Duodenal mucosa (tissue), 2 donors: ENCODE measurements around the gene C3orf52.
A peak's percentile ranks its signal among the peaks of the same experiment; 100 is the strongest.
"Not testable (repeated sequence)": the region's sequence is repeated elsewhere in the genome, so short reads cannot be mapped to it uniquely, and the experiment has no call there.

Experiments used
- H3K27ac ChIP-seq: one replicate; pipeline ENCODE4 v1.7.0; 2013; ENCODE audit warnings: low read depth, low read length
- H3K27me3 ChIP-seq, 2 donors: one replicate each; pipeline ENCODE4 v1.7.0; 2013; ENCODE audit warnings: low read length in 2 of 2, control low read depth in 1 of 2; ENCODE audit not compliant: insufficient read depth in 2 of 2, control insufficient read depth in 1 of 2
- H3K36me3 ChIP-seq, 2 donors: one replicate each; pipeline ENCODE4 v1.7.0; 2013; ENCODE audit warnings: low read length in 2 of 2, control low read depth in 1 of 2; ENCODE audit not compliant: insufficient read depth in 2 of 2, control insufficient read depth in 1 of 2
- H3K4me1 ChIP-seq, 2 donors: one replicate each; pipeline ENCODE4 v1.7.0; 2013; ENCODE audit warnings: low read length in 2 of 2, control low read depth in 1 of 2; ENCODE audit not compliant: insufficient read depth in 2 of 2, control insufficient read depth in 1 of 2
- H3K4me3 ChIP-seq, 2 donors: one replicate each; pipeline ENCODE4 v1.7.0; 2013; ENCODE audit warnings: low read length in 2 of 2, low read depth in 1 of 2
- H3K9ac ChIP-seq, 2 donors: one replicate each; pipeline ENCODE4 v1.7.0; 2013; ENCODE audit warnings: low read length in 2 of 2, low read depth in 1 of 2
- H3K9me3 ChIP-seq, 2 donors: one replicate each; pipeline ENCODE4 v1.7.0; 2013; ENCODE audit warnings: low read length in 2 of 2, control low read depth in 1 of 2; ENCODE audit not compliant: control insufficient read depth in 1 of 2

C3orf52 gene

DNA sequence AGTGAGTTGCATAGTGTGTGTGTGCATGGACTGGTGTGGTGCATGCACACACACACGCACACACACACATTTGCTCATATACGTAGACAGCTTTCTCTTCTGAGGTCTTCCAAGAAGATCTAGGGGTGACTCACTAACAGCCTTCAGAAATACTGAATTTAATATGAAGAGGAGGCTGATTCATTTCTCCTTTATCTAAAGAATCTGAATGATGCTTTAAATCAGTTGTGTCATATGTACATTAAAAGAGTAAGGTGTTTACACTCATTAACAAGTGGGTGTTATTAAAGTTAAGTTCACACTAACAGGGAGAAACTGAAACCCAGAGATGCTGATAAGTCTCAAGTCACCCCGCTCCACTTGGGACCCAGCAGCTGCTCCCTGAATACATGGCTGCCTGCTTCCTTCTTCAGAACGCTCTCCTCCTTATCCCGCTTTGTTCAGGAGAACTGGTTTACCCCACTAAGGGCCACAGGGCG, 29.7 kb upstream of the C3orf52 start:
- H3K36me3 ChIP-seq: no peaks in the 10 kb centered on the region
- peaks cover 0 to 3% of the 10 kb centered on the region in 2 donors for H3K4me1 ChIP-seq
- no peak overlapping the region for H3K4me3 ChIP-seq
- H3K27me3 ChIP-seq: no peaks in the 10 kb centered on the region
- H3K27ac ChIP-seq: no peak overlapping the region
- no peaks in the 10 kb centered on the region for H3K9me3 ChIP-seq
- H3K9ac ChIP-seq: no peak overlapping the region

GRCh38 chr3:112059497-112059896, 26.7 kb upstream of the C3orf52 start:
- Histone ChIP-seq H3K36me3 (no peaks in the 10 kb centered on the region), H3K27me3 (no peaks in the 10 kb centered on the region), H3K4me3 (no peak overlapping the region), H3K4me1 (peaks cover 0 to 3% of the 10 kb centered on the region in 2 donors), H3K27ac (no peak overlapping the region), H3K9ac (no peak overlapping the region), H3K9me3 (no peaks in the 10 kb centered on the region)

DNA sequence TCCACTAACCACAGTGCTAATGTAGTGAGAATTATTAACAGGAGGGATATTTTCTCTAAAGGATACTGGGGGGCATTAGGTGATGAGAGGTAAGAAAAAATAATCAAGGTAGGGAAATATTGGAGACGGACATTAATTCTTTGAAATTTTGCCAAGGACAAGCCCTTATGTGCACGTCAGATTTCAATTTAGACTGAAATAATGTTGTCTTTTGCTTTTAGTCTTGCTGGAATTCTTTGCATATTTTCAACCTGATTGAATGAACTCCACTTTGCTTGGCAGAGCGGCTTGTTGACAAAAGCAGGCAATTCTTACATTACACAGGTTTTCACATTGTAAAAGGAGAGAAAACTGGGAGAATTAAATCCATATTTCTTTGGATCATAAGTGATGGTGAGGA, 25.0 kb upstream of the C3orf52 start:
- no peak overlapping the region for H3K9ac ChIP-seq
- no peak overlapping the region for H3K27ac ChIP-seq
- H3K4me1 ChIP-seq: peaks cover 0 to 3% of the 10 kb centered on the region in 2 donors
- H3K27me3 ChIP-seq: no peaks in the 10 kb centered on the region
- no peaks in the 10 kb centered on the region for H3K9me3 ChIP-seq
- no peak overlapping the region for H3K4me3 ChIP-seq
- no peaks in the 10 kb centered on the region for H3K36me3 ChIP-seq

GRCh38 chr3:112072387-112073060, 13.7 kb upstream of the C3orf52 start:
- H3K9me3 ChIP-seq, H3K9ac ChIP-seq: not testable (repeated sequence)

GRCh38 chr3:112074006-112074405, 12.2 kb upstream of the C3orf52 start:
- no peaks in the 10 kb centered on the region for H3K27me3 ChIP-seq
- no peaks in the 10 kb centered on the region for H3K9me3 ChIP-seq
- H3K4me3 ChIP-seq: no peak overlapping the region
- H3K4me1 ChIP-seq: peaks cover 14 to 15% of the 10 kb centered on the region in 2 donors
- no peak overlapping the region for H3K9ac ChIP-seq
- H3K27ac ChIP-seq: no peak overlapping the region
- no peaks in the 10 kb centered on the region for H3K36me3 ChIP-seq

More at GRCh38 chr3:112072387-112073060, 13.7 kb upstream of the C3orf52 start:
- H3K4me3 ChIP-seq: peak overlapping the region in 1 of 2 donors; percentile 23
- H3K4me1 ChIP-seq: peaks cover 14 to 15% of the 10 kb centered on the region in 2 donors
- not testable (repeated sequence) for H3K36me3 ChIP-seq, H3K27me3 ChIP-seq, H3K27ac ChIP-seq

- Histone ChIP-seq H3K4me3 (peak overlapping the region; percentile 54 to 57), H3K9ac (no peak overlapping the region), H3K27ac (peak overlapping the region; percentile 71), H3K36me3 (no peaks in the 10 kb centered on the region), H3K9me3 (no peaks in the 10 kb centered on the region), H3K4me1 (peaks cover 14 to 15% of the 10 kb centered on the region in 2 donors), H3K27me3 (no peaks in the 10 kb centered on the region)
These were observed 11.3 kb upstream of the C3orf52 start for GRCh38 chr3:112074616-112075497.

- Histone ChIP-seq H3K36me3 (no peaks in the 10 kb centered on the region), H3K27ac (no peak overlapping the region), H3K4me3 (no peak overlapping the region), H3K4me1 (peaks cover 14 to 15% of the 10 kb centered on the region in 2 donors), H3K9me3 (no peaks in the 10 kb centered on the region), H3K9ac (no peak overlapping the region), H3K27me3 (no peaks in the 10 kb centered on the region)
These were observed 7.8 kb upstream of the C3orf52 start for GRCh38 chr3:112078125-112079083.

DNA sequence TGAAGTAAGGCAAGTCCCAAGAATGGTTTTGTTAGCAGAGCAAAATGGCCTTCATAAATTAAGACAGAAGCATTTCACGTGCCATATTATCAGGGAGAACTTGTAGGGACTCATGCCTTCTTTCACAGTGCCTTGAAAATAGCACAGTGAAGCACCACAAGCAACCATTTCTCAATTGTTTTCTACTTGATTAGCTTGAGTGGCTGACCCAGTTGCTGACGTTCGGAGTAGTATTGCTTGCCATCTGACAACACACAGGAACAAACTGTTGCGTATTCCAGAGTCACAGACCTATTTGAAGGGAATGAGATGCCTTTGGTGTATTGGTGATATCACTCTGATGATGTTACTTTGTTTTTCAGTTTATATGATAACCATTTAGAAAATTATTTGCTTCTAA, 3.0 kb upstream of the C3orf52 start:
- Histone ChIP-seq H3K9ac (no peak overlapping the region), H3K27ac (no peak overlapping the region), H3K27me3 (no peaks in the 10 kb centered on the region), H3K4me3 (no peak overlapping the region), H3K9me3 (no peaks in the 10 kb centered on the region), H3K4me1 (peaks cover 21 to 25% of the 10 kb centered on the region in 2 donors), H3K36me3 (no peaks in the 10 kb centered on the region)

- Histone ChIP-seq H3K36me3 (no peaks in the 10 kb centered on the region), H3K4me3 (peak overlapping the region; percentile 67 to 79), H3K4me1 (peaks cover 21 to 25% of the 10 kb centered on the region in 2 donors), H3K9me3 (no peaks in the 10 kb centered on the region), H3K27me3 (no peaks in the 10 kb centered on the region), H3K9ac (peak overlapping the region; percentile 51 to 69), H3K27ac (no peak overlapping the region)
These were observed 1.0 kb upstream of the C3orf52 start for GRCh38 chr3:112084980-112085705.
